ENCODE data around the gene ALDOC.
"Not testable (repeated sequence)": the region's sequence is repeated elsewhere in the genome, so short reads cannot be mapped to it uniquely, and the experiment has no call there.

ALDOC gene

GRCh38 chr17:28582513-28582912, 5.8 kb upstream of the ALDOC start:
- no peak for DNase-seq (ENCODE audit: low read depth)

GRCh38 chr17:28580959-28581358, 4.3 kb upstream of the ALDOC start:
- DNase-seq (ENCODE audit: low read depth): no peak

- no peak for DNase-seq (ENCODE audit: low read depth)
These were observed 2.8 kb upstream of the ALDOC start for GRCh38 chr17:28579526-28579925.

GRCh38 chr17:28578246-28579195, 1.8 kb upstream of the ALDOC start:
- no peak for DNase-seq (ENCODE audit: low read depth)

GRCh38 chr17:28577466-28577824, 750 bp upstream of the ALDOC start:
- no peak for DNase-seq (ENCODE audit: low read depth)

- not testable (repeated sequence) for DNase-seq (ENCODE audit: low read depth)
These were observed 679 bp downstream of the ALDOC start for GRCh38 chr17:28576016-28576415.

GRCh38 chr17:28575126-28575795, 1.4 kb downstream of the ALDOC start:
- no peak for DNase-seq (ENCODE audit: low read depth)

- no peak for DNase-seq (ENCODE audit: low read depth)
These were observed 2.2 kb downstream of the ALDOC start for GRCh38 chr17:28574526-28574925.

- DNase-seq (ENCODE audit: low read depth): no peak
These were observed 2.7 kb downstream of the ALDOC start for GRCh38 chr17:28573966-28574480.

- DNase-seq (ENCODE audit: low read depth): no peak
These were observed 3.2 kb downstream of the ALDOC start for GRCh38 chr17:28573521-28573920.

GRCh38 chr17:28573040-28573380, 3.7 kb downstream of the ALDOC start:
- no peak for DNase-seq (ENCODE audit: low read depth)

GRCh38 chr17:28572259-28573039, 4.2 kb downstream of the ALDOC start:
- DNase-seq (ENCODE audit: low read depth): no peak

GRCh38 chr17:28571361-28572122, 5.2 kb downstream of the ALDOC start, which contains the start of gene PIGS:
TSS of gene PIGS (minus strand) at chr17:28571524. CDS start at chr17:28571496, 28 bp downstream.
- peak; percentile 87 for DNase-seq (ENCODE audit: low read depth)

GRCh38 chr17:28570716-28571360, 5.9 kb downstream of the ALDOC start:
- peak; percentile 15 for DNase-seq (ENCODE audit: low read depth)

GRCh38 chr17:28569446-28569845, 7.2 kb downstream of the ALDOC start:
- DNase-seq (ENCODE audit: low read depth): no peak

GRCh38 chr17:28567604-28568003, 9.1 kb downstream of the ALDOC start:
- no peak for DNase-seq (ENCODE audit: low read depth)

- DNase-seq (ENCODE audit: low read depth): no peak
These were observed 13.2 kb downstream of the ALDOC start for GRCh38 chr17:28563475-28563874.

- no peak for DNase-seq (ENCODE audit: low read depth)
These were observed 21.7 kb downstream of the ALDOC start for GRCh38 chr17:28555022-28555421.

GRCh38 chr17:28554565-28554964, 22.1 kb downstream of the ALDOC start:
- DNase-seq (ENCODE audit: low read depth): no peak

- DNase-seq (ENCODE audit: low read depth): no peak
These were observed 23.6 kb downstream of the ALDOC start for GRCh38 chr17:28553000-28553505.
